Mononuclear cell (primary cell): Measurements from ENCODE around the gene MBNL1. TPM values are rescaled to one million over a fixed set of nuclear protein-coding genes. Genes with fewer than 3 reads are reported as not detected.

ENCODE experiments used
- H3K27me3 ChIP-seq: 2 replicates; pipeline ENCODE4 v1.6.0; 2011; ENCODE audit warnings: low read length, control low read depth; ENCODE audit not compliant: insufficient read depth
- H3K4me1 ChIP-seq: 2 replicates; pipeline ENCODE4 v1.5.1; 2011; ENCODE audit warnings: mild to moderate bottlenecking, low read length, control low read depth; ENCODE audit not compliant: insufficient read depth
- H3K4me3 ChIP-seq: 2 replicates; pipeline ENCODE4 v1.5.1; 2011; ENCODE audit warnings: mild to moderate bottlenecking, low read length, moderate library complexity
- H3K9me3 ChIP-seq: 2 replicates; pipeline ENCODE4 v1.5.1; 2011; ENCODE audit warnings: low read depth, mild to moderate bottlenecking, control low read depth, low read length
- total RNA-seq: library from RNA; depleted of rRNA; stranded (reverse); fragments of >200 nt; gene quantifications from one replicate; pipeline ENCODE4 v1.2.3, GENCODE V29; 2012

The MBNL1 gene
- total RNA-seq, 1 donor: 929 TPM

- Histone ChIP-seq H3K4me3 (no peak overlapping the region), H3K4me1 (peaks cover 72% of the 10 kb centered on the region), H3K27me3 (no peaks in the 10 kb centered on the region), H3K9me3 (no peaks in the 10 kb centered on the region)
These were observed 8.2 kb upstream of the MBNL1 start for GRCh38 chr3:152260529-152260928.

DNA sequence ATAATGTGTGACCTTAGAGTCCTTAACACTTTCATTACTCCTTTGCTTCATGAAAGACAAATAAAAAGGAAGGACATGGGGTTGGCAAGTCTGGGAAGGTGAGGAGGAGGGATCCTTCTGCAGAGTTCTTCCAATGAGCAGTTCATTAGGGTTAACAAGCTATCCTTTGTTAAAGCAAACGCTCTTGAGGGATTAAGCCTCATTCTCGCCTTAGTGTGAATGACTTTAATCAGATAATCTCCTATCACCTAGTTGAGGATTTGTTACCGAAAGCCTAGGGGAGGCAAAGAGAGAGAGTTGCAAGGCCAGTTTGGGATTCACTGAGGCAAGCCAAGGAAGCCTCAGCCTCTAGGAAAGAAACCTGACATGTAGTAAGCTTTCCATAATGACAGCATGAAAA, 7.4 kb upstream of the MBNL1 start:
- Histone ChIP-seq H3K27me3 (no peaks in the 10 kb centered on the region), H3K9me3 (no peaks in the 10 kb centered on the region), H3K4me3 (no peak overlapping the region), H3K4me1 (peaks cover 67% of the 10 kb centered on the region)

GRCh38 chr3:152263711-152264110, 5.0 kb upstream of the MBNL1 start:
- Histone ChIP-seq H3K4me1 (peaks cover 67% of the 10 kb centered on the region), H3K27me3 (no peaks in the 10 kb centered on the region), H3K9me3 (no peaks in the 10 kb centered on the region), H3K4me3 (no peak overlapping the region)

GRCh38 chr3:152264378-152264777, 4.4 kb upstream of the MBNL1 start:
- no peaks in the 10 kb centered on the region for H3K9me3 ChIP-seq
- H3K27me3 ChIP-seq: no peaks in the 10 kb centered on the region
- no peak overlapping the region for H3K4me3 ChIP-seq
- H3K4me1 ChIP-seq: peaks cover 62% of the 10 kb centered on the region

- Histone ChIP-seq H3K9me3 (no peaks in the 10 kb centered on the region), H3K4me3 (no peak overlapping the region), H3K27me3 (no peaks in the 10 kb centered on the region), H3K4me1 (peaks cover 45% of the 10 kb centered on the region)
These were observed 2.3 kb upstream of the MBNL1 start for GRCh38 chr3:152266221-152266995.

DNA sequence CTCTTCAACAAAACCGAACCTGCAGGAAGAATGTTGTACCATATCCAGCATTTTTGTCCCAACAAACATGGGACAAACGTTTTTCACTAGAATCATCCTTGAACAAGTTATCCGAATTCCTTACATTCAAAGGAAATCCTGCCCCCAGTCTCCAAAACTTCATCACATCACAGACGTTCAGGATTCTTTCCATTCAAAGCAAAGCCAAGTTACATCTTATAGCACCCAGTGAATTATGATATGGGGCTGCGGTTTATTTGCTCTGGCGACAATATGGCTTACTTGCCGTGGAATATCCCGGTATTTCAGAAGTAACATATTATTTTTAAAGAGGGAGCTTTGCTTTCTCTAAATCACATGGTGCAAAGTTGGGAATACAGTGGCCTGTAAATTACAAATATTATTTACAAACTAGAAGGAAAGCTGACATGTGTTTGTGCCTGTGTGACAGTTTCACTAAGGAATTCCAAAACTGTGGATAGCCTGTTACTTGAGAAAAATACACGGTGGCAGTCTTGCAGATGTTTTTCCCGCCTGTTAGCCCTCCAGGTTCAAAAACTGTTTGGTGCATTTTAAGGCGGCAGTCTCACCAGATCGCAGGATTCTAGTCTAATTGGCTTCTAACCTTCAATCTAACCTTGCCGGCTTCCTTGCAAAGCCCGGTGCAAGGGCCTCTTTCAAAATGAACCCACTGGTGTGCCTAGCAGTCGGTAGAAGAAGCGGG, 736 bp upstream of the MBNL1 start:
- H3K4me1 ChIP-seq: peaks cover 47% of the 10 kb centered on the region
- H3K4me3 ChIP-seq: peak overlapping the region; percentile 95
- H3K27me3 ChIP-seq: no peaks in the 10 kb centered on the region
- H3K9me3 ChIP-seq: no peaks in the 10 kb centered on the region

GRCh38 chr3:152269056-152269830, 514 bp downstream of the MBNL1 start:
- Histone ChIP-seq H3K9me3 (no peaks in the 10 kb centered on the region), H3K27me3 (no peaks in the 10 kb centered on the region), H3K4me3 (peak overlapping the region; percentile 95), H3K4me1 (peaks cover 37% of the 10 kb centered on the region)

- Histone ChIP-seq H3K4me3 (peak overlapping the region; percentile 95), H3K27me3 (no peaks in the 10 kb centered on the region), H3K4me1 (peaks cover 36% of the 10 kb centered on the region), H3K9me3 (no peaks in the 10 kb centered on the region)
These were observed 1.4 kb downstream of the MBNL1 start for GRCh38 chr3:152269831-152270734.

GRCh38 chr3:152270937-152271336, 2.2 kb downstream of the MBNL1 start:
- Histone ChIP-seq H3K27me3 (no peaks in the 10 kb centered on the region), H3K9me3 (no peaks in the 10 kb centered on the region), H3K4me3 (peak overlapping the region; percentile 95), H3K4me1 (peaks cover 41% of the 10 kb centered on the region)

DNA sequence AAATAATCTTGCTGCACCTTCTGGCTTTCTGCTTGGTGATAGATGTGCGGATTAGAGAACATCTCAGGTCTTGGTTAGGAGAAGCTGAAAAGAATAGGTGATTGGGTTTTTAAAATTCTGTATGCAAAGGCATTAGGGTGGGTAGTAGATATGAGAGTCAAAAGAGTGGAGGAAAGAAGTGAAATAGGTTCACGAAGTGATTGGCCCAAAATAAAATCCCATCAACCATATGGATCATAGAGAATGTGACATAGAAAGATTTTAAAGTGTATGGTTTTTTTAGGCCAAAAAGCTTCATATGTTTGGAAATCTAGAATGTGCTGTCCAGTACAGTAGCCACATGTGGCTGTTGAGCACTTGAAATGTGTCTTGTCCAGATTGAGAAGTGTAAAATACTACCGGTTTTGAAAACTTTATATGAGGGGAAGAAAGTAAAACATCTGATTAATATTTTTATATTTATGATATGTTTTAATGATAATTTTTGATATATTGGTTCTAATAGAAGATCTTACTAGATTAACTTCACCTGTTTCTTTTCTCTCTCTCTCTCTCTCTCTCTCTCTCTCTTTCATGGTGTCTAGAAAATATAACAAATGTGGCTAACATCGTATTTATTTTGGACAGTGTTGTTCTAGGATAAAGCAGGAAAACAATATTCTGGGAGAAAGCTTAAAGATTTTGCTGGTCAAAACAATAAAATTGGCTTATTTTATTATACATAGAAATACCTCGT, 2.9 kb downstream of the MBNL1 start:
- Histone ChIP-seq H3K27me3 (no peaks in the 10 kb centered on the region), H3K9me3 (no peaks in the 10 kb centered on the region), H3K4me3 (peak overlapping the region; percentile 95), H3K4me1 (peaks cover 39% of the 10 kb centered on the region)

- Histone ChIP-seq H3K4me3 (peak overlapping the region; percentile 18), H3K4me1 (peaks cover 29% of the 10 kb centered on the region), H3K27me3 (no peaks in the 10 kb centered on the region), H3K9me3 (no peaks in the 10 kb centered on the region)
These were observed 4.1 kb downstream of the MBNL1 start for GRCh38 chr3:152272771-152273242.

GRCh38 chr3:152276681-152277080, 8.0 kb downstream of the MBNL1 start:
- Histone ChIP-seq H3K4me3 (no peak overlapping the region), H3K9me3 (no peaks in the 10 kb centered on the region), H3K4me1 (peaks cover 54% of the 10 kb centered on the region), H3K27me3 (no peaks in the 10 kb centered on the region)

GRCh38 chr3:152277198-152277597, 8.5 kb downstream of the MBNL1 start:
- no peak overlapping the region for H3K4me3 ChIP-seq
- H3K4me1 ChIP-seq: peaks cover 55% of the 10 kb centered on the region
- H3K9me3 ChIP-seq: no peaks in the 10 kb centered on the region
- no peaks in the 10 kb centered on the region for H3K27me3 ChIP-seq
